ENCODE measurements around the gene KRT35. TPM values are rescaled to one million over a fixed set of nuclear protein-coding genes. Genes with fewer than 3 reads are reported as not detected.

Gene KRT35
- total RNA-seq, 1 donor from 2014 or later, result not detected

- Mint-ChIP-seq H3K27me3 (peaks cover 9% of the 10 kb centered on the region), H3K27ac (no peak overlapping the region), H3K4me3 (no peak overlapping the region)
Observed at GRCh38 chr17:41428591-41429291, 52.2 kb downstream of the KRT35 start.

More at GRCh38 chr17:41428591-41429291, 52.2 kb downstream of the KRT35 start:
- POLR2A ChIA-PET, result no interaction called here
- no peak for ATAC-seq (ENCODE audit: low read depth)
- intact Hi-C loops (cut with micrococcal nuclease), result no loop called here
- no peaks in the 10 kb centered on the region for H3K36me3 Mint-ChIP-seq (ENCODE audit: low read depth)
- no peaks in the 10 kb centered on the region for H3K9me3 Mint-ChIP-seq
- H3K4me1 Mint-ChIP-seq, result no peaks in the 10 kb centered on the region
- no peak for DNase-seq
- TF ChIP-seq, protein P1, sequence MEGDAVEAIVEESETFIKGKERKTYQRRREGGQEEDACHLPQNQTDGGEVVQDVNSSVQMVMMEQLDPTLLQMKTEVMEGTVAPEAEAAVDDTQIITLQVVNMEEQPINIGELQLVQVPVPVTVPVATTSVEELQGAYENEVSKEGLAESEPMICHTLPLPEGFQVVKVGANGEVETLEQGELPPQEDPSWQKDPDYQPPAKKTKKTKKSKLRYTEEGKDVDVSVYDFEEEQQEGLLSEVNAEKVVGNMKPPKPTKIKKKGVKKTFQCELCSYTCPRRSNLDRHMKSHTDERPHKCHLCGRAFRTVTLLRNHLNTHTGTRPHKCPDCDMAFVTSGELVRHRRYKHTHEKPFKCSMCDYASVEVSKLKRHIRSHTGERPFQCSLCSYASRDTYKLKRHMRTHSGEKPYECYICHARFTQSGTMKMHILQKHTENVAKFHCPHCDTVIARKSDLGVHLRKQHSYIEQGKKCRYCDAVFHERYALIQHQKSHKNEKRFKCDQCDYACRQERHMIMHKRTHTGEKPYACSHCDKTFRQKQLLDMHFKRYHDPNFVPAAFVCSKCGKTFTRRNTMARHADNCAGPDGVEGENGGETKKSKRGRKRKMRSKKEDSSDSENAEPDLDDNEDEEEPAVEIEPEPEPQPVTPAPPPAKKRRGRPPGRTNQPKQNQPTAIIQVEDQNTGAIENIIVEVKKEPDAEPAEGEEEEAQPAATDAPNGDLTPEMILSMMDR (IDR thresholded peaks at IDR 0.05), result no peak
- CTCF ChIA-PET, result no interaction called here

Other genes with a start within 250 kb of the KRT35 start
- not detected in 2 replicates for gene KRTAP9-3, start 248.7 kb downstream of the KRT35 start, total RNA-seq
- not detected in 2 replicates for gene KRTAP9-8, start 243.2 kb downstream of the KRT35 start, total RNA-seq
- gene KRTAP9-4, start 231.5 kb downstream of the KRT35 start, total RNA-seq, result not detected in 2 replicates
- not detected in 2 replicates for gene KRTAP9-9, start 225.8 kb downstream of the KRT35 start, total RNA-seq
- gene KRTAP9-6, start 215.8 kb downstream of the KRT35 start, total RNA-seq, result not detected in 2 replicates
- gene KRTAP9-7, start 205.5 kb downstream of the KRT35 start, total RNA-seq, result not detected in 2 replicates
- gene KRTAP29-1, start 178.3 kb downstream of the KRT35 start, total RNA-seq, result not detected in 2 replicates
- gene KRTAP16-1, start 171.8 kb downstream of the KRT35 start, total RNA-seq, result not detected in 2 replicates
- gene KRTAP17-1, start 165.4 kb downstream of the KRT35 start, total RNA-seq, result not detected in 2 replicates
- gene KRT33A, start 130.3 kb downstream of the KRT35 start, total RNA-seq, result not detected in 2 replicates
- gene KRT33B, start 111.3 kb downstream of the KRT35 start, total RNA-seq, result not detected in 2 replicates
- gene KRT34, start 98.8 kb downstream of the KRT35 start, total RNA-seq, result not detected in 2 replicates
- gene KRT31, start 83.5 kb downstream of the KRT35 start, total RNA-seq, result not detected in 2 replicates
- not detected in 2 replicates for gene KRT37, start 56.6 kb downstream of the KRT35 start, total RNA-seq
- not detected in 2 replicates for gene KRT38, start 40.2 kb downstream of the KRT35 start, total RNA-seq
- gene KRT32, start 13.8 kb downstream of the KRT35 start, total RNA-seq, result not detected in 2 replicates
- not detected in 2 replicates for gene KRT36, start 8.8 kb upstream of the KRT35 start, total RNA-seq
- gene KRT13, start 24.5 kb upstream of the KRT35 start, total RNA-seq, result not detected in 2 replicates
- not detected in 2 replicates for gene KRT15, start 37.7 kb upstream of the KRT35 start, total RNA-seq
- not detected in 2 replicates for gene KRT19, start 47.2 kb upstream of the KRT35 start, total RNA-seq
- not detected in 2 replicates for gene KRT9, start 90.9 kb upstream of the KRT35 start, total RNA-seq
- not detected in 2 replicates for gene KRT14, start 105.7 kb upstream of the KRT35 start, total RNA-seq
- gene KRT16, start 131.6 kb upstream of the KRT35 start, total RNA-seq, result not detected in 2 replicates
- not detected in 2 replicates for gene KRT17, start 143.4 kb upstream of the KRT35 start, total RNA-seq
- 843 and 900 TPM in 2 replicates for gene EIF1, start 207.7 kb upstream of the KRT35 start, total RNA-seq
- not detected in 2 replicates for gene GAST, start 231.2 kb upstream of the KRT35 start, total RNA-seq